Measurements from ENCODE around the gene DUSP2.
A peak's percentile ranks its signal among the peaks of the same experiment; 100 is the strongest.

DUSP2 gene

GRCh38 chr2:96145036-96145847 is at the start of gene DUSP2:
DUSP2 (minus strand) TSS chr2:96145440; CDS start chr2:96145354, 86 bp downstream.
- DNase-seq, result peak in 38 of 56 donors; percentile 10 to 83 (median 57)

- no peak for DNase-seq
Measured at GRCh38 chr2:96191937-96192670, 46.9 kb upstream of the DUSP2 start.

- no peak for DNase-seq
Measured at GRCh38 chr2:96188821-96189526, 43.7 kb upstream of the DUSP2 start.

GRCh38 chr2:96186562-96186961 is 41.3 kb upstream of the DUSP2 start:
- no peak for DNase-seq

- DNase-seq, result no peak
Measured at GRCh38 chr2:96185516-96185915, 40.3 kb upstream of the DUSP2 start.

- no peak for DNase-seq
Measured at GRCh38 chr2:96184989-96185388, 39.7 kb upstream of the DUSP2 start.

GRCh38 chr2:96184188-96184587 is 38.9 kb upstream of the DUSP2 start:
- no peak for DNase-seq

GRCh38 chr2:96181529-96181928 is 36.3 kb upstream of the DUSP2 start:
- no peak for DNase-seq

- DNase-seq, result no peak
Measured at GRCh38 chr2:96180521-96180920, 35.3 kb upstream of the DUSP2 start.

GRCh38 chr2:96180002-96180401 is 34.8 kb upstream of the DUSP2 start:
- DNase-seq, result no peak

GRCh38 chr2:96176661-96177060 is 31.4 kb upstream of the DUSP2 start:
- no peak for DNase-seq

- no peak for DNase-seq
Measured at GRCh38 chr2:96175951-96176350, 30.7 kb upstream of the DUSP2 start.

- peak in 52 of 56 donors; percentile 14 to 86 (median 58) for DNase-seq
Measured at GRCh38 chr2:96174251-96175144, 29.3 kb upstream of the DUSP2 start.

GRCh38 chr2:96171831-96172230 is 26.6 kb upstream of the DUSP2 start:
- DNase-seq, result no peak

GRCh38 chr2:96170626-96171025 is 25.4 kb upstream of the DUSP2 start:
- no peak for DNase-seq

- no peak for DNase-seq
Measured at GRCh38 chr2:96169868-96170507, 24.7 kb upstream of the DUSP2 start.

GRCh38 chr2:96167407-96168013 is 22.3 kb upstream of the DUSP2 start:
- DNase-seq, result no peak

GRCh38 chr2:96164459-96165184 is 19.4 kb upstream of the DUSP2 start:
- DNase-seq, result peak in 38 of 56 donors; percentile 19 to 81 (median 64)

GRCh38 chr2:96163768-96164429 is 18.7 kb upstream of the DUSP2 start:
- DNase-seq, result no peak

Data from amygdala (tissue), 56 donors.